Activated CD8-positive, alpha-beta memory T cell treated with anti-CD3 and anti-CD28 coated beads, Interleukin-2, amount 50 U/mL, for 1 hour (primary cell): Measurements from ENCODE around the gene TNFSF18.
"Not testable (repeated sequence)": the region's sequence is repeated elsewhere in the genome, so short reads cannot be mapped to it uniquely, and the experiment has no call there.

Experiments
- DNase-seq: peaks from one replicate; pipeline ENCODE4 v3.0.0-alpha.2; 2020; ENCODE audit errors: extremely low read depth

The TNFSF18 gene

DNA sequence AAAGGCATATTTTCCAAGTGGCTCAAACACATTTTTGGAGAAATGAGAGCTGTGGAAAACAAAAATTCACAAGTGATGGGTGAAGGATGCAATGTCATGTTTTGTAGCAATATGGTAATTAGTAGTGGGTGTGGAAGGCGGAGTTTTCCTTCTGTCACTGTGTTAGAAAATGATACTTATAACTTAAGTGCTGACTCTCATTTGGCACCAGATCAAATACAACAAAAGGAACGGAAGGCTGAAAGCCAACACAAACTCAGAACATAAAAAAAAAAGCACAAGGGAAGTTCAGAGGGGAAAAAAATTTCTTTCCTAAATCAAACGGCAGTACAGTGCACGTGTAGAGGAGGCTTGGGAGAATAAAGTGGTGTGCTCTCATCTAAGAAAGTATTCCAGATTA lies at the start of gene TNFSF18:
Gene TNFSF18 (minus strand): TSS at position 77 of the 400 bp plus-strand sequence. CDS start 45 bp downstream, at position 32.
- DNase-seq, result no peak

GRCh38 chr1:173099166-173099565 lies 48.4 kb upstream of the TNFSF18 start:
- DNase-seq, result no peak

DNA sequence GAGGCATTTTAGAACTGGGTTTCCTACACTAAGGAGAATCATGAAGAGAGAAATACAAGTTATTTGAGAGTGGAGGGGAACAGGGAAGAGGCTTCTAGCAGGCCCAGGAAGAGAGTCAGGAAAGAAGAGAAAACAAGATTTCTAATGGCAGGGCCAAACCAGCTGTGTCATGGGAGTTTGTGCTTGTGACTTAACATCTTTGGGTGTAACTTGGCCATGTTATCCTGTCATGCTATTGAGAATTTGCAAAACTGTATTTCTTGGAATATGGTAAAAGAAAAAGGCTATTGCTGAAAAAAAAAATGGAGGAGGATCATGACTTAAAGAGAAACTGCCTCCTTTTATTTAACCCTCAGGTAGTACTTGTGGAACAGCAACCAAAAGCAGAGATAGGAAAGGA lies 47.4 kb upstream of the TNFSF18 start:
- DNase-seq, result no peak

- no peak for DNase-seq
These were observed 46.3 kb upstream of the TNFSF18 start for GRCh38 chr1:173097001-173097400.

DNA sequence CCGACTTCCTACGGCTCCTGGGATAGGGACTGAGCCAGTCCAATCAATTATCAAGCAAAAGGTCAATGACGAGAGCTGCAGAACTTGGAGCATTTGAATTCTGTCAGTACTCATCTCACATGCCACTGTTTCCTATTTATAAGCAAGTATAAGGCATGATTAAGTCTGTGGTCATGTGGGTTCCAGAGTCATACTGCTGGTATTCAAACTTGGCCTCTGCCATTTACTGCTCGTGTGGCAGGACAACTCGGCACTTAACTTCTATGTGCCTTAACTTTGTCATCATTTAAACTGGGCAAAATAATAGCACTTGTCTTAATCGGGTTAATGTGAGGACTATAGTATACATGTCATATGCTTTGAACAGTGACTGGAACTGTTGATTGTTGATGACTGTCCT lies 44.9 kb upstream of the TNFSF18 start:
- DNase-seq, result no peak

- no peak for DNase-seq
These were observed 43.8 kb upstream of the TNFSF18 start for GRCh38 chr1:173094541-173094940.

GRCh38 chr1:173093691-173094445 lies 43.1 kb upstream of the TNFSF18 start:
- no peak for DNase-seq

GRCh38 chr1:173084292-173084691 lies 33.6 kb upstream of the TNFSF18 start:
- no peak for DNase-seq

GRCh38 chr1:173082913-173083312 lies 32.2 kb upstream of the TNFSF18 start:
- DNase-seq, result no peak

- DNase-seq, result not testable (repeated sequence)
These were observed 23.5 kb upstream of the TNFSF18 start for GRCh38 chr1:173074217-173074616.

DNA sequence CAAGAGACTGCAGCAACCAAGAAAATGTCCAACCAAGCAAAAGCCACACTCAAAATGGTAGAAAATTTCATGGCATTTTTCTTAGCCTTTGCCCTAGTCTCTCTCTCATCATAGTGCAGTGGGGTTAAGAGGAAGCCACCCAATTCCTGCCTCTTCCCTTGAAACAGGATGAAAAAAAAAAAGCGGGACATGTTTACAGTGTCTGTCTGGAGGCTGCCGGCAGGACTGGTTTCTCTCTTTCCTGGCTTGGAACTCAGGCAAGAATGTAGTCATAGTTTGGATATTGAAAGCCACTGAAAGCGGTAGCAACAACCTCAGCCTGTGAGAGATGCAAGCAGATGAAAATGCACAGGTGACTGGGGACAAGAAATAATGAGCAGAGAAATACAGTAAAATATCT lies 13.3 kb upstream of the TNFSF18 start:
- DNase-seq, result no peak

DNA sequence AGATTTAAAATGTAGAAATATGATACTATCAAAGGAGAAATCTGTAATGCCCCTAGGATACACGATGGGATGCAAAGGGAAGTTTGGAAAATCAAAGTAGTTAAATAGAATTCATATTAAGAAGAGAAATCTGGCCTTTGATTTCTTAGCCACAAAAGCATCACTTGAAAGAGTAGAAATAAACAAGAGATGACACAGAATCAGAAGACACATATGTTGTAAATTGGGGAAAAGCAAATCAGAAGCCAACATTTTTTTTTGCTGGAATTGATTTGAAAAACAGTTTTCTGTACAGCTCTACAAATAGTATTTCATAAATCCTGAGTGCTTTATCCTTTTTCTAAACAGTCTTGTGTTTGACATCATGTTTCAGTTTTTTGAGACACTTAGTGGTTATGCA lies 12.4 kb upstream of the TNFSF18 start:
- no peak for DNase-seq

DNA sequence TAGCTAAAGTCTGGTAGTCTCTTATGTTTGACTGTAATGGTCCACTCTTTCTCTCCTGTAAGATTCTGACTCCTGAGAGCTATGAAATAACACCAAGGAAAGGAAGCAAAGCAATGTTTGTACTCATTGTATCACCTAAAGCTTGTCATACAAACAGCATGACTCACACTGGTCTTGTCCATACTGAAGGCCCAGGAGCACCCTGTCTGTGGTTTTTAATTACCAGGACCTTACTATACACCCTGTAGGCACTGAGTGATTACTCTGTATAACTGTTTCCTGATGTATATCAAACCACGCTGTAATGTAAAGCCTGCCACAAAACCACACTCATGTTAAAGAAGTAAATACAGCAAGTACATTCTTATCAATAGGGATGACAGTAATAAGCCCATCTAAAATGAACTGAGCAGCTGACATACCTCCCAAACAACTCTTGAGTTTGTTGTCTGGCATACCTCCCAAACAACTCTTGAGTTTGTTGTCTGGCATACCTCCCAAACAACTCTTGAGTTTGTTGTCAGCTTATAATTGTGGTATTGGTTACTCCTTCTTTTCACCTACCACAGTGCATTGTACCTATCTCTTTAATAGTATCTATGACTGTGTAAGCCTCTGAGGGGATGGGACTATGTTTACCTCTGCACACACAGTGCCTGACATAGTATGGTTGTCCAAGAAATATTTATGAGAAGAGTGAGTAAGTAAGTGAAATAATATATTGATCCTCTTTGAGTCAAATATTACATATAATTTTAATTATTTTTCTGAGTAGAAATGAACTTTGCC lies 11.6 kb upstream of the TNFSF18 start:
- DNase-seq, result no peak

DNA sequence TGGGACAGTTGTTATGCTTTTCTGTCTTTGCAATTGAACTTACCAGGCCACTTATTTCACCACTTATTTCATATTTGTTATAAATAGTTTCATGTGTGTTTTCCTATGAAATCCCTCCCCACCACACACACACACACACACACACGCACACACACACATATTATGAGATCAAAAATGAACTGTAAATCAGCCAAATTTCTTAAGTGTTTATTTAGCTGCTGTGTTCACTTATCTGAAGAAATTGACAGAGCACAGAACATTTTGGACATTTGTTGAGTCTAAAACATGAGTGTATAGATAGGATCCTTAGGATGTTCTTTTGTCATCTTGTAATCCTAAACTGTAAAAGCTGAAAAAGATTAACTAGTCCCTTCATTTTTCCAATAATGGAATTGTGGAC lies 7.8 kb upstream of the TNFSF18 start:
- no peak for DNase-seq

DNA sequence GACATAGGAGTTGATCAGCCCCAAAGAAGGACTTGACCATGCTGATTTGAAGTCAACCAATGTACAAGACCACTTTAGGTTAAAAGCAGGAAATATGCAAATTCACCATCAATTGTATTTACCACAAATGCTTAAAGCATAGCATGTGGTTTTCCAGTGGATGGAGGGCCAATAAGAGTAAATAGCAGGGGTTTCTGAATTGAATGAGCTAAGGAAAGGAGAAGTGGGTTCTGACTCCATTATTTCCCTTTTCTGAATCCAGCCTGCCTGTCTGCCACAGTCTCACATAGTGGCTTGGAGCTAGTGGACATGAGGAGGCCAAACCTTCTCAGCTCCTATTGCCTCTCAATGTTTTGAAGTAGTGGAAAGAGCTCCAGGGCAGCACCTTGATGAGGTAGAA lies 7.2 kb upstream of the TNFSF18 start:
- DNase-seq, result no peak

DNA sequence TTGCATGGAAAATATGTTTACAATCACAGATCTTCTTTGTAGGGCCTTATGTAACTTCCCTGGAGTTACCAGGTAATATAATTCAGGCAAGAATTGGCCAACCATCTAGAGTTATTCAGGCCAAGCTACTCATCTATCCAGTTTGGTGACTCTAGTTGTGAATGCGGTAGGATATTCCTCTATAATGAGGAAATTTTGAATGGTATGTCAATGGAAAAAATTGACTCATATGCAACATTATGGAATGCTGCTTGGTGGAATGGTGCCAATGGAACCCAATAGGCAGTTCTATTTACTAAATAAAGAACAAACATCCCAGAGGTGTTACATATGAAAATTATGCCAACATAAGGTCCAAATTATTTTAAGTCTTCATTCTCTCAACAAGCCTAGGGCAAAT lies 5.6 kb upstream of the TNFSF18 start:
- DNase-seq, result no peak

DNA sequence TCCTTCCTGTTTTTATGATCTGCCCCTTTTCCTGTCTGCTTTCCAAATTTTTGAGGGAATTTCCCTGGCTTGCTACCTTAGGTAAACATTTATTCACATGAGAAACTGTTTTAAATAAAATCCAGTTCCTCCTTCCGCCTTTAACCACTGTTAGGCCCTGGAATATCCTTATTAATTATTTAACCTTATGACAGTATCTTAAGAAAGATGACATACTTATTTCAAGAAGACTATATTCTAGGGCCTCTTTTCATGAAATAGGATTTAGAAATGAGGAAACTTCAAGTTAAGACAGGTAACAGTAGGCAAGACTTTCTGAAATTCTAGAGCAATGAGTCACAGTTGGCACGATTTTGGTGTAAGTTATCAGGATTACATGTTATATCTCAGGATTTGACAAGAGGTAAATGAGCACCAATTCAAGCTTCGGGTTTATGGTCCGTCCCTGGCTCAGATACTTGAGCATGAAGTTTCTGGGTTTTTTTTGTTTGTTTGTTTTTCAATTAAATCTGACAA lies 2.0 kb upstream of the TNFSF18 start:
- DNase-seq, result no peak

DNA sequence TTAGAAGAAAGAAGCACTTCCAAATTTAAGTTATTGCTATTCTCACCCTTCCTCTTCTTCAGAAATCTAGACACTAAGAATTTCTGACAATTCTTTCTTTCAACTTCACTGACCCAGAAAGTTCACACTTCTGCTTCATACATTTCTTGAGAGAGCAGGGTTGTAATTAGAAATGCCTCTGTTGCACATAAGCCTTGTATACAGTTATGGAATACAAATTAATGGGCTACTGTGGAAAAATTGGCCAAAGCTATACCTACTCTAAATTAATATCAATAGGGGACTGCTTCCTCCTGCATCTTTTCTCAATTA lies 1.5 kb downstream of the TNFSF18 start:
- no peak for DNase-seq

DNA sequence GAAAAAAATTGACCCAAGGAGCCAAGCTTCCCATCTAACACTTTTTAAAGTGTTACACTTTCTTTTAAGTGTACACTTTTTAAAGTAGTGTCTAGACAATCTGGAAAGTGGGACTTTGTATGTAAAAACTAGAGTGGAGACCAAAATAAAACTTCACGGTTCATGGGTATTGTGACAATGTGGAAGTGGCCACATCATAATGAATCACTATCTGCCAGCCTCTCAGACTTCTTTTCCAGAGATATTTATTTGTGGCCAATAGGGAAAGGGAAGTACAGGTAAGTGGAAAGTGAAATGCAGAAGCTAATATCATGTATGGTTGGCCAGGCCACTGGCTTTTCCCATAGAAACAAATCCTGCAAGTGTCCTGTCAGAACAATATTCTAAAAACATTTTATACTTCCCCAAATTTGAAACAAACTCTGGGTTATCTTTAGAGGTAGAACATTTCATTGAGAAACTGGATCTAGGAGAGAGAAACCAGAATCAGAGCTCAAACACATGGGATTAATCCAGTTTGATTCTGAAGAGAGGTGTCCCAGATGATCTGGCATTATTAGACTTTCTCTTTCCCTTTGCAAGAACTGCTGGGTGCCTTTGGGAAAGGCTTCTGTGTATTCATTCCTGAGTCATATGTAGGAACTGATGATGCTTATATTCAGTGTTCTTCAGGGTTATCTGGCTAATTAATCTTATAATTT lies 2.0 kb downstream of the TNFSF18 start:
- no peak for DNase-seq

DNA sequence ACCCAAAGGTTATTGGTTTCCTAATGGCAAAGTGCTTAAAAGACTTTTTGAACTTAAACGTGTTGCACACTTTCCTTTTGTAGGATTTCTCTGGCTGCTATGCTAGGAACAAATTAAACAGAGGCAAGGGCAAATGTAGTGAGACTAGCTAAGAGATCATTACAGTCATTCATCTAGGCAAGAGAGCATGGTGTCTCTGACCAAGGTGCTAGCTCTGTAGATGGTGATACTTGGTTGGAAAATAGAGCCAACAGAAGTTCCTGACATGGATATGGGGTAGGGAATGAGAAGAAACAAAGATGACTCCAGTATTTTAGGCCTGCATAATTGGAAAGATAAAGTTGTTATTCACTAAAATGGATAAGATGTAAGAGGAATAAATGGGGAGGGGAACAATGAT lies 6.1 kb downstream of the TNFSF18 start:
- DNase-seq, result no peak

DNA sequence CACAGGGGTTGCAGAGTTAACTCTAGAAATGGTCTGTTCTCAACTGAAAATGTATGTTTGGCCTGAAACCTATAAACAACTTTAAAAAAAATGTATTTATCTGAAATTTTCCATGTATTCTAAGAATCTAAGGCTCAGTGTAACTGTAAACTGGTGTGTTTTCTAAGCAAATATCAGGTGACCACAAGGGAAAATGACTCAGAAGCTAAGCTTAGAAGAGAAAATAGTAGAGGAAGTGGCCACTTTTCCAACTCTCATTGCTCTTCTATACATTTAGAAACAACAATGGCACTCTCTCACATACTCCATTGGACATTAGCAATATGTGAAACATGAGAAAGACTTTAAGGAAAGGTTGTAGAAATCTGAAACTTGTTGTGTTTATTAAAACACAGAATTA lies 7.5 kb downstream of the TNFSF18 start:
- no peak for DNase-seq

DNA sequence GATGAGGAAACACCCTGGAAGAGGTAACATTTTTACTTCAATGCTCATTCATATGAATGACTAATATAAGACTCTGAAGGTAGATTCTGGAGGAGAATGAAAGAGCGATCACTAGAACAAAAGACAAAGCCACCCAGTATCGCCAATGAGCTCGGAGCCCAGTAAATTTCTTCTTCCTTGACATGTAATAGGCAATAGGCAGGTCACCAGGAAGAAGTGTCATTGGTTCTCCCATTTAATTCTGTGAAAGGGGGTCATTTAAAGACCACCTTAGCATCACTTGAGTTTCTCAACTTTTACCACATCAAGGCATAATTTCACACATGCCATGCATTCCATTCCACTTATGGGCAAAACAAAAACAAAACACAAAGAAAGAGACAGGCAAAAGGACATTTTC lies 7.9 kb downstream of the TNFSF18 start:
- no peak for DNase-seq

GRCh38 chr1:173039626-173040025 lies 11.1 kb downstream of the TNFSF18 start:
- no peak for DNase-seq
